ENCODE data around the gene HSD17B8.

HSD17B8 gene

GRCh38 chr6:33252759-33253158 is 48.3 kb downstream of the HSD17B8 start:
- Histone ChIP-seq H3K4me3 (replicated peaks; ENCODE audit: insufficient read depth, low read length) (no peak overlapping the region), H3K27ac (replicated peaks) (no peak overlapping the region), H3K27me3 (ENCODE audit: insufficient read depth, poor library complexity, severe bottlenecking) (no peaks in the 10 kb centered on the region)
- no peak for DNase-seq (ENCODE audit: low read depth in 1 of 2, low spot score in 1 of 2)
- no peak for TF ChIP-seq SPI1 (IDR thresholded peaks at IDR 0.05; ENCODE audit: borderline replicate concordance, low read depth)
- TF ChIP-seq CTCF (IDR thresholded peaks at IDR 0.05; ENCODE audit: insufficient read depth, low read length) = no peak
- no peak for TF ChIP-seq GABPA (IDR thresholded peaks at IDR 0.05; ENCODE audit: low read depth)
- TF ChIP-seq, protein P1, sequence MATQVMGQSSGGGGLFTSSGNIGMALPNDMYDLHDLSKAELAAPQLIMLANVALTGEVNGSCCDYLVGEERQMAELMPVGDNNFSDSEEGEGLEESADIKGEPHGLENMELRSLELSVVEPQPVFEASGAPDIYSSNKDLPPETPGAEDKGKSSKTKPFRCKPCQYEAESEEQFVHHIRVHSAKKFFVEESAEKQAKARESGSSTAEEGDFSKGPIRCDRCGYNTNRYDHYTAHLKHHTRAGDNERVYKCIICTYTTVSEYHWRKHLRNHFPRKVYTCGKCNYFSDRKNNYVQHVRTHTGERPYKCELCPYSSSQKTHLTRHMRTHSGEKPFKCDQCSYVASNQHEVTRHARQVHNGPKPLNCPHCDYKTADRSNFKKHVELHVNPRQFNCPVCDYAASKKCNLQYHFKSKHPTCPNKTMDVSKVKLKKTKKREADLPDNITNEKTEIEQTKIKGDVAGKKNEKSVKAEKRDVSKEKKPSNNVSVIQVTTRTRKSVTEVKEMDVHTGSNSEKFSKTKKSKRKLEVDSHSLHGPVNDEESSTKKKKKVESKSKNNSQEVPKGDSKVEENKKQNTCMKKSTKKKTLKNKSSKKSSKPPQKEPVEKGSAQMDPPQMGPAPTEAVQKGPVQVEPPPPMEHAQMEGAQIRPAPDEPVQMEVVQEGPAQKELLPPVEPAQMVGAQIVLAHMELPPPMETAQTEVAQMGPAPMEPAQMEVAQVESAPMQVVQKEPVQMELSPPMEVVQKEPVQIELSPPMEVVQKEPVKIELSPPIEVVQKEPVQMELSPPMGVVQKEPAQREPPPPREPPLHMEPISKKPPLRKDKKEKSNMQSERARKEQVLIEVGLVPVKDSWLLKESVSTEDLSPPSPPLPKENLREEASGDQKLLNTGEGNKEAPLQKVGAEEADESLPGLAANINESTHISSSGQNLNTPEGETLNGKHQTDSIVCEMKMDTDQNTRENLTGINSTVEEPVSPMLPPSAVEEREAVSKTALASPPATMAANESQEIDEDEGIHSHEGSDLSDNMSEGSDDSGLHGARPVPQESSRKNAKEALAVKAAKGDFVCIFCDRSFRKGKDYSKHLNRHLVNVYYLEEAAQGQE (IDR thresholded peaks at IDR 0.05; ENCODE audit: insufficient replicate concordance, low read depth) = no peak
- TF ChIP-seq POLR2AphosphoS5 (IDR thresholded peaks at IDR 0.05; ENCODE audit: low read depth) = no peak

DNA sequence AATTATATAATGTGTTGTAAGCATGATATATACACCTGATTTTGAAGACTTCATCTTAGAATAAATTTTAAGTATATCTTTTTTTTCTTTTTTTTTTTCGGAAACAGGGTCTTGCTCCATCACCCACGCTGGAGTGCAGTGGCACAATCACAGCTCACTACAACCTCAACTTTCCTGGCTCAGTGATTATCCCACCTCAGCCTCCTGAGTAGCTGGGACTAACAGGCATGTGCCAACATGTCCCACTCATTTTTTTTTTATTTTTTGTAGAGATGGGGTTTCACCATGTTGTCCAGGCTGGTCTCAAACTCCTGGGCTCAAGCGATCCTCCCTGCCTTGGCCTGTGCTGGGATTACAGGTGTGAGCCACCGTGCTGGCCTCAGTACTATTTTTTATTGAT is 50.1 kb downstream of the HSD17B8 start:
- Histone ChIP-seq H3K27me3 (ENCODE audit: insufficient read depth, poor library complexity, severe bottlenecking) (no peaks in the 10 kb centered on the region), H3K27ac (replicated peaks) (no peak overlapping the region), H3K4me3 (replicated peaks; ENCODE audit: insufficient read depth, low read length) (no peak overlapping the region)
- TF ChIP-seq GABPA (IDR thresholded peaks at IDR 0.05; ENCODE audit: low read depth) (no peak), CTCF (IDR thresholded peaks at IDR 0.05; ENCODE audit: insufficient read depth, low read length) (no peak), POLR2AphosphoS5 (IDR thresholded peaks at IDR 0.05; ENCODE audit: low read depth) (no peak), SPI1 (IDR thresholded peaks at IDR 0.05; ENCODE audit: borderline replicate concordance, low read depth) (no peak)
- TF ChIP-seq, protein P1 (IDR thresholded peaks at IDR 0.05; ENCODE audit: insufficient replicate concordance, low read depth) = no peak
- no peak for DNase-seq (ENCODE audit: low read depth in 1 of 2, low spot score in 1 of 2)

Small RNAs within 50 kb of the gene (microRNA-seq; reads per million reads assigned to microRNA genes)
- gene MIR219A1 = 50.4 reads per million, percentile 61 among the genes with 10 or more reads in this experiment
